Heart left ventricle (tissue), 13 donors: ENCODE results near the gene POU2AF2.
"Not testable (repeated sequence)": the region's sequence is repeated elsewhere in the genome, so short reads cannot be mapped to it uniquely, and the experiment has no call there.

Experiments
- CTCF ChIP-seq, 12 donors: fragments of 200-600 bp; sonication (generic) in 4 of 12; IDR thresholded peaks; one replicate each; pipeline versions ENCODE4 v1.5.0 to v1.8.0; 2018 to 2022; ENCODE audit warnings: antibody characterized with exemption in 12 of 12, mild to moderate bottlenecking in 5 of 12
- POLR2A ChIP-seq, 2 donors: fragments of 450-650 bp; IDR thresholded peaks; one replicate each; pipeline ENCODE4 v1.6.1; 2017; ENCODE audit warnings: antibody characterized with exemption in 2 of 2, mild to moderate bottlenecking in 2 of 2, moderate library complexity in 2 of 2
- donor health status: ischemic (EF 13 %, LVEDD 7.1; RV severe dilation, severe dysfunction).
- donor health status: DM: no; HTN: yes; CAD: no.
- donor health status: DM: no; HTN: no; CAD: no.
- donor health status: ischemic (EF 25% LVEDD 6.9; RV normal size, moderate dysfunction).
- donor health status: ischemic (EF 25% LVEDD 5.7; RV mildly dilated, moderate dysfunction).
- donor health status: ischemic (EF 35%, LVEDD 5.7; RV mildly dilated, moderate dysfunction).
- donor health status: nonischemic (EF 11% LVEDD 7.7; RV severe dilation, severe dysfunction).
- donor health status: DM: yes; HTN: yes; CAD: no.
- donor health status: PGD.
- donor health status: ischemic (EF 29% LVEDD 5.4; RV normal size, mild dysfunction).
- donor health status: nonischemic (EF 23%, LVEDD 6.1; RV moderate dilation, normal function).

GRCh38 chr11:111292408-111292807 lies 46.9 kb downstream of the POU2AF2 start:
- TF ChIP-seq CTCF, POLR2A (IDR thresholded peaks at IDR 0.05): not testable (repeated sequence)
